A673 (cell line): ENCODE data around the gene NHERF2.

Experiments used
- CTCF ChIP-seq: fragments of 300-800, 200-600 bp; sonication (generic); conservative IDR thresholded peaks from 2 replicates; pipeline ENCODE4 v1.5.1; 2017; ENCODE audit warnings: low read depth, mild to moderate bottlenecking, antibody characterized with exemption, low read length, moderate library complexity, mixed read lengths
- EZH2 ChIP-seq: fragments of 200-600 bp; sonication (generic); IDR thresholded peaks from 2 replicates; pipeline ENCODE4 v1.6.1; 2017; ENCODE audit warnings: borderline replicate concordance, low read depth, mild to moderate bottlenecking, mixed read lengths, antibody characterized with exemption, low read length; ENCODE audit not compliant: poor library complexity, severe bottlenecking

GRCh38 chr16:2037115-2037514, 10.4 kb downstream of the NHERF2 start:
- TF ChIP-seq CTCF (no peak), EZH2 (no peak)
